Measurements from ENCODE around the gene PHETA1. TPM values are rescaled to one million over a fixed set of nuclear protein-coding genes. Genes with fewer than 3 reads are reported as not detected.

PHETA1 gene
- total and polyA plus RNA-seq, 2 of the 13 experiments (the other 11 are each of a cell fraction or from before 2014, with no cell fraction given) = 11.3 to 20.8 TPM

DNA sequence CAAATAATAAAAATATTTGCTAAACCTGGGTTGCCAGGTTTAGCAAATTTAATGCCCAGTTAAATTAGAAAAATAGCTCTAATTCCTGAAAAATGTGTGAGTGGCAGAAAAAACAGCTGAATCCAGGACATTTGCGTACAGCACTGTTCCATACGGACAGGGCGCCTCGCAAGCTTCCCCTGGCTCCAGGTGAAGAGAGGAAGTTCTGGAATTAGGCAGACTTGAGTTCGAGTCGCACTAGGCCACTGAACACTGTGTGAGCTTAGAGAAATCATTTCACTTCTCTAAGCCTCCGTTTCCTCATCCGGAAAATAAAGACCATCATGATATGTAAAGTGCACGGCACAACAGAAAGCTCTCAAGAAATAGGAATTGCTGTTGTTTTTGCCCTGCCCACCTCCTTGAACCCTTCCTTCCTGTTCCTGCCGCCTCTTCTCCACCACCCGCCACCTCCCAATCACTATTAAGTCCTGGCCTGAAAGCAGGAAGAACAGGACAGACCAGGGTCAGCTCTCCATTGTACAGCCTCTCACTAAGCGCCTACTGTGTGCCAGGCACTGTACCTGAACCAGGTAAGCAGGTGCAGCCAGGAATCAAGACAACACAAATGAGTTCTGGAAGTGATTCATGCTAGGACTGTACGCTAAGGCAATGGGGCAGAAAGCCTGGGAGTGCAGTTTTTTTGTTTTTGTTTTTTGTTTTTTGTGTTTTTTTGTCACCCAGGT lies 763 bp upstream of the PHETA1 start:
- FAIRE-seq = no peak
- Histone ChIP-seq H3K9me3 (ENCODE audit: low read length) (no peaks in the 10 kb centered on the region), H3K79me2 (ENCODE audit: insufficient read depth, low read length) (peaks cover 24% of the 10 kb centered on the region), H3K9ac (ENCODE audit: insufficient read depth, low read depth, low read length) (peak overlapping the region; percentile 89), H2AFZ (ENCODE audit: low read length) (peak overlapping the region; percentile 48), H3K4me2 (ENCODE audit: low read depth, low read length) (peak overlapping the region; percentile 79), H3K27me3 (ENCODE audit: control insufficient read depth in 1 of 2, insufficient read depth in 2 of 2, low read length in 2 of 2) (no peaks in the 10 kb centered on the region), H3K27ac (ENCODE audit: extremely low read length, insufficient read depth, low read length) (no peak overlapping the region), H3K4me3 (replicated peaks in 1 of 3; ENCODE audit: insufficient read depth in 1 of 3, low read depth in 2 of 3, low read length in 3 of 3) (peak overlapping the region; percentile 84 to 97 (median 95)), H3K4me1 (ENCODE audit: insufficient read depth, low read length) (peaks cover 37% of the 10 kb centered on the region), H4K20me1 (ENCODE audit: insufficient read depth, low read length) (peaks cover 22% of the 10 kb centered on the region), H3K36me3 (replicated peaks in 1 of 2; ENCODE audit: control insufficient read depth in 1 of 2, insufficient read depth in 2 of 2, low read length in 2 of 2) (peaks cover 7 to 18% of the 10 kb centered on the region in 2 experiments)
- TF ChIP-seq ZKSCAN1 (IDR thresholded peaks at IDR 0.05; ENCODE audit: low read length) (peak; percentile 80; the same call in 1 of the 2 replicates), ZNF605 (CRISPR knock-in tag; IDR thresholded peaks at IDR 0.05) (0 out of 2 replicates have a peak, but pooled peaks have one; percentile 22), ZFP62 (CRISPR knock-in tag; IDR thresholded peaks at IDR 0.05) (no peak), SALL2 (CRISPR knock-in tag; IDR thresholded peaks at IDR 0.05) (no peak)
- TF ChIP-seq, protein P1, sequence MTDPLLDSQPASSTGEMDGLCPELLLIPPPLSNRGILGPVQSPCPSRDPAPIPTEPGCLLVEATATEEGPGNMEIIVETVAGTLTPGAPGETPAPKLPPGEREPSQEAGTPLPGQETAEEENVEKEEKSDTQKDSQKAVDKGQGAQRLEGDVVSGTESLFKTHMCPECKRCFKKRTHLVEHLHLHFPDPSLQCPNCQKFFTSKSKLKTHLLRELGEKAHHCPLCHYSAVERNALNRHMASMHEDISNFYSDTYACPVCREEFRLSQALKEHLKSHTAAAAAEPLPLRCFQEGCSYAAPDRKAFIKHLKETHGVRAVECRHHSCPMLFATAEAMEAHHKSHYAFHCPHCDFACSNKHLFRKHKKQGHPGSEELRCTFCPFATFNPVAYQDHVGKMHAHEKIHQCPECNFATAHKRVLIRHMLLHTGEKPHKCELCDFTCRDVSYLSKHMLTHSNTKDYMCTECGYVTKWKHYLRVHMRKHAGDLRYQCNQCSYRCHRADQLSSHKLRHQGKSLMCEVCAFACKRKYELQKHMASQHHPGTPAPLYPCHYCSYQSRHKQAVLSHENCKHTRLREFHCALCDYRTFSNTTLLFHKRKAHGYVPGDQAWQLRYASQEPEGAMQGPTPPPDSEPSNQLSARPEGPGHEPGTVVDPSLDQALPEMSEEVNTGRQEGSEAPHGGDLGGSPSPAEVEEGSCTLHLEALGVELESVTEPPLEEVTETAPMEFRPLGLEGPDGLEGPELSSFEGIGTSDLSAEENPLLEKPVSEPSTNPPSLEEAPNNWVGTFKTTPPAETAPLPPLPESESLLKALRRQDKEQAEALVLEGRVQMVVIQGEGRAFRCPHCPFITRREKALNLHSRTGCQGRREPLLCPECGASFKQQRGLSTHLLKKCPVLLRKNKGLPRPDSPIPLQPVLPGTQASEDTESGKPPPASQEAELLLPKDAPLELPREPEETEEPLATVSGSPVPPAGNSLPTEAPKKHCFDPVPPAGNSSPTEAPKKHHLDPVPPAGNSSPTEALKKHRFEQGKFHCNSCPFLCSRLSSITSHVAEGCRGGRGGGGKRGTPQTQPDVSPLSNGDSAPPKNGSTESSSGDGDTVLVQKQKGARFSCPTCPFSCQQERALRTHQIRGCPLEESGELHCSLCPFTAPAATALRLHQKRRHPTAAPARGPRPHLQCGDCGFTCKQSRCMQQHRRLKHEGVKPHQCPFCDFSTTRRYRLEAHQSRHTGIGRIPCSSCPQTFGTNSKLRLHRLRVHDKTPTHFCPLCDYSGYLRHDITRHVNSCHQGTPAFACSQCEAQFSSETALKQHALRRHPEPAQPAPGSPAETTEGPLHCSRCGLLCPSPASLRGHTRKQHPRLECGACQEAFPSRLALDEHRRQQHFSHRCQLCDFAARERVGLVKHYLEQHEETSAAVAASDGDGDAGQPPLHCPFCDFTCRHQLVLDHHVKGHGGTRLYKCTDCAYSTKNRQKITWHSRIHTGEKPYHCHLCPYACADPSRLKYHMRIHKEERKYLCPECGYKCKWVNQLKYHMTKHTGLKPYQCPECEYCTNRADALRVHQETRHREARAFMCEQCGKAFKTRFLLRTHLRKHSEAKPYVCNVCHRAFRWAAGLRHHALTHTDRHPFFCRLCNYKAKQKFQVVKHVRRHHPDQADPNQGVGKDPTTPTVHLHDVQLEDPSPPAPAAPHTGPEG (CRISPR knock-in tag; IDR thresholded peaks at IDR 0.05) = no peak
- CTCF ChIA-PET (ENCODE audit: low intra/inter-chr PET ratio, low total read pairs) = interaction anchor here (0.9 kb wide), 1 partner anchor 27 kb away, joined by 4 read pairs; no protein-coding TSS in a partner anchor
- WGBS (ENCODE audit: low lambda C conversion rate) = 53% methylated on average over 13 of the region's 13 CpGs
- ATAC-seq = no peak
- in situ Hi-C loops (cut with HindIII; ENCODE audit: extremely low pct_ligation_motif_present, low pct_unique_long_range_greater_than_20kb) = no loop called here
- no peak for DNase-seq (ENCODE audit: low spot score)
- POLR2A ChIA-PET = interaction anchor here (1.5 to 2.9 kb wide), 3 partner anchors 8 to 35 kb away, joined by 3 to 15 read pairs (median 5); no protein-coding TSS in a partner anchor
- BruUV-seq (replicated peaks) = no TSS peak
- intact Hi-C loops (cut with micrococcal nuclease; ENCODE audit: unreplicated experiment) = no loop called here
